ENCODE measurements around the gene EFHC2.

DNA sequence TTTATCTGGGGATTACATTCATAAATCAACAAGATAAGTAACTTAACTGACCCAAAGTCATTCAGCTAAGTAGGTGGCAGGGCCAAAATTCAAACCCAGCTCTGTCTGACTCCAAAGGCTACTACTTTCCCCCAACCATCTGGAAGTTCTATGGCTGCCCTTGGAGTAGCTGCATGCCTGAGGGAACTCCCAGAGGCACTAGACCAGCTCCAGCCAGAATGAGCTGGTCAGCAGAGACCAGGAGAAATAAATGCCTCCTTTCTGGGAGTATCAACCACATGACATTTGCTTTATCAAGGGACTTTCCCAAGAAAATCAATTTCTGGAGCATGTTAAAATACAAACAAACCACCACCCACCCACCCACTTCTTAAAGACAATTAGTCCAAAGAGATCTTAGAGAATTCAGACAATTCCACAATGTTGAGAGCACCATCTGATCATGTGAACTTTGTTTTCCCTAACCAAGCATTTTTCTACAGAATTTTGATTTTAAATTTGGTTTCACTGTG is 180.5 kb downstream of the EFHC2 start:
- TF ChIP-seq POLR2A (IDR thresholded peaks at IDR 0.05): no peak
- TF ChIP-seq CTCF (IDR thresholded peaks at IDR 0.05): no peak

Measured in lower leg skin (tissue), 3 donors.